DMS114 treated with DMSO at 0.1 percent for 48 hours (cell line): Measurements from ENCODE around the gene PHF20.
"Not testable (repeated sequence)": the region's sequence is repeated elsewhere in the genome, so short reads cannot be mapped to it uniquely, and the experiment has no call there.

Experiments used
- DNase-seq: peaks from one replicate; lab custom pipeline; 2025; ENCODE audit not compliant: unreplicated experiment; lab: John Stamatoyannopoulos, UW

PHF20 gene

DNA sequence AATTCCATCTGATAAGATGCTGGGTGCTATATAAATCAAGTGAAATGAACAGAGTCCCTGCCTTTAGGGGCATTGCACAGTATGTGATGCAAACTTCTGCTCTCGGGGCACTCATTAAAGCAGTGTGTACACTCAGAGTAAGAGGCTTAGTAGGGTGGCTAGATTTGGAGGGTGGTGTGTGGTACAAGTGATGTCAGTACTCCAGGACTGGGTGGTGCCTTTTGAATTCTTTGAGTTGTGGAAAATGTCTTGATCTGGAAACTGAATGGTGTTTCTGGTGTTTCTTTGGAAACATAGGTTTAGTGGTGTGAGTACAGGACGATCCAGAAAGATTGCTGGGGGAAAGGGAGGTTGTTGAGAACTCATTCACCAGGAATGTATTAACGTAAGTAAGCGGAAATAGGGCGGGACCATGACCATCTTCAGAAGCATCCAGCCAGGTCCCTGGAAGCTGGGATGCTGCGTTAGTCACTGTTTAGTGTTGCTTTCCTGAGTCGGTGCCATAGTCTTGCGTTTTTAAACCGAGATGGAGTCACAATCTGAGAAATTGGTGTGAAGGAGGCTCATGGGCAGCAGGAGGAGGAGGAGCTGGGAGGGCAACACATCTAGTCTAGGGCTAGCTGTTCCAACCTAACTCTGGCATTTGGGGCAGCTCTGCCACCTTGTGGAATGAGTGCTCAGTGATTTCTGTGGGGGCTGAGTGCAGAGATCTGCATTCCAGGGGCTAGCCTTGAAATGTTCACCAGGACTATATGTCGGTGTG is 112.1 kb downstream of the PHF20 start:
- peak; percentile 51 for DNase-seq

DNA sequence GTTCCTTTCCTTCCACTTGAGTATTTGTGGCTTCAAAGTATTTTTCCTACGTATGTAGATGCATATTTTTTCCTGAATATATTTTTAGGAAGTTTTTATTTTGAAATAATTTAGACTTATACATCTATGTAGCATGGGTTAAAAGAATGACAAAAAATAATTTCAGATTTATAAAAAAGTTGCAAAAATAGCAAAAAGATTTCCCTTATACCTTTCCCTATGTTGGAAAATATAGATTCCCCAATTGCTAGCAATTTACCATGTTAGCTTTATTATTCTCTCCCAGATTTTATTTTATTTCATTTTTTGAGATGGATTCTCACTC is 112.7 kb downstream of the PHF20 start:
- DNase-seq: no peak

DNA sequence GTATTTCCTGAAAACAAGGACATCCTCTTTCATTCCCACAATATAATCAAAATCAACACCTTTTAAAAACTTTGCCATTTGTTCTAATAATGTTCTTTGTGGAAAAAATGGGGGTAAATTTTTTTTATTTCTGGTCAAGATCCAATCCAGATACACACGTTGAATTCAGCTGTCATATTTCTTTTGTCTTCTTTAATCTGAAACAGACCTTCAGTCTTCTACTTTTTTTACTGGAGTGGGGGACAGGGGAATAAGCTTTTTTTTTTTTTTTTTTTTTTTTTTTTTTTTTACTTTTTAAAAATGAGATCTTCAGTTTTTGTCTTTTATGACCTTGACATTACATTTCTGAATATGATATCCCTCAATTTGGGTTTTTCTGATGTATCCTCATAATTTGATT is 113.4 kb downstream of the PHF20 start:
- no peak for DNase-seq

DNA sequence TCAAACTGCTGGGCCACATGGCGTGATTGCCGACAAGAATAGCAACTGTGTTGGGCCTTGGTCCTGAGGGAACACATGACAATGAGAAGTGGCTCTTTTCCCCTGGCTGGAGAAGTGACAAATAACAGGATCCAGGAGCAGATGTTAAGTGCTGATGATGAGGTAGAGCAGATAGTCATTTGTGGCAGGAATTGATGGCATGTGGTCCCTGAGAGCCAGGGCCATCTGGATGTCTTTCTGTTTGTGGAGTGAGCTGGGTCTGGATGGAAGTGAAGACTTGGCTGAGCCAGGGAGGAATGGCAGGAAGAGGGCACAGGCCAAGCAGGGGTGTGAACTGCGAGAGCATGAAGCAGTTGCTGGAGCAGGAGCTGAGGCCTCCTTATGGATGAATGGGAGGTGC is 114.7 kb downstream of the PHF20 start:
- no peak for DNase-seq

DNA sequence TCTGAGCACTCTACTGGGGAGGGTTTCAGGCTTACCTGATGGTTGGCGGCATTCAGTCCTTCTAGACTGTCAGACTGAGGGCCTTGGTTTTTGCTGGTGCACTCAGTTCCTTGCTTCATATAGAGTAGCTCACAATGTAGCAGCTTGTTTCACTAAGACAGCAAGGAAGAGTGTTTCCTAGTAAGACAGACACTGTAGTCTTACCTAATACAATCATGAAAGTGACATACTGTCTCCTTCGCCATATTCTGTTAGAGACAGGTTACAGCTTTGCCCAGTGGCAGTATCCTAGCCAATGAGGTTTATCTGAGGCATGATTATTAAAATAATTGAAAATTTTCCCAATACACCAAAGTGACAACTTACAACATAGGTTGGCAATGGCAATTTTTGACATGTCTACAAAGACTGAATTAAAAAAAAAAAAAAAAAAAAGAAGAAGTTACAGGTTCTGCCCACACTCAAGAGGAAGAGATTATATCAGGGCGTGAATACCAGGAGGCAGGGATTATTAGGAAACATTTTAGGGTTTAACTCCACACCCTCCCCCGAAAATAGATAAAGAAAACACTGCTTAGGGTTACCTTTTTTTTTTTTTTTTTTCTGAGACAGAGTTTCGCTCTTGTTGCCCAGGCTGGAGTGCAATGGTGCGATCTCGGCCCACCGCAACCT is 115.7 kb downstream of the PHF20 start:
- no peak for DNase-seq

DNA sequence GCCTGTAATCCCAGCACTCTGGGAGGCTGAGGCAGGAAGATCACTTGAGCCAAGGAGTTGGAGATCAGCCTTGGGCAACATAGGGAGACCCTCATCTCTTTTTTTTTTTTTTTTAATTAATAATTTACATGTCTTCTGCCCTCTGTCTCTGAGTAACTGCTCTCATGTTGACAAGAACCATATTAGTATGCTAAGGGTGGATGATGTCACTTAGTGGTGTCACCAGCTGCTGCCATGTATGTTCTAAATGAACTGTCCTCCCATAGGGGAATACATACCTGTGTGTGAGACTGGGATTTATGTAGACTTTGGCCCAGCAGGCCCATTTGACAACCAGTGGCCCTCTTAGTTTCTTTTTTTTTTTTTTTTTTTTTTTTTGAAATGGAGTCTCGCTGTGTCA is 116.8 kb downstream of the PHF20 start:
- DNase-seq: no peak

DNA sequence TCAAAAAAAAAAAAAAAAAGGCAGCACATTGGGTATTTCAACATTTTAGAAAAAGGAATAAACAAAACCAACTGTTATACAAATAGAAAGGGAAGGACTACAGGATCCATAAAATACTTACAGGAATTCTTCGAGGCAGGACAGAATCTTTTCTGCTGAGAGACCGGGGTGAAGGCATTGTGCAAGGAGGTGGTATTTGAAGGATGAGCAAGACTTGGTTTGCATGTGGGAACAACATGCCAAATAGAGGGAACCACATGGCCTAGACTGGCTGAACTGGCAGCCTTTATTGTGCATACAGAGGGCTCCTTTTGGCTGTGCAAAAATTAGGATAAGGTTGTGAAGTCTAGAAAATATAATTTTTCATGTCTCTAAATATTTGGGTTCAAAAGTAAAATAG is 119.6 kb downstream of the PHF20 start:
- DNase-seq: no peak

DNA sequence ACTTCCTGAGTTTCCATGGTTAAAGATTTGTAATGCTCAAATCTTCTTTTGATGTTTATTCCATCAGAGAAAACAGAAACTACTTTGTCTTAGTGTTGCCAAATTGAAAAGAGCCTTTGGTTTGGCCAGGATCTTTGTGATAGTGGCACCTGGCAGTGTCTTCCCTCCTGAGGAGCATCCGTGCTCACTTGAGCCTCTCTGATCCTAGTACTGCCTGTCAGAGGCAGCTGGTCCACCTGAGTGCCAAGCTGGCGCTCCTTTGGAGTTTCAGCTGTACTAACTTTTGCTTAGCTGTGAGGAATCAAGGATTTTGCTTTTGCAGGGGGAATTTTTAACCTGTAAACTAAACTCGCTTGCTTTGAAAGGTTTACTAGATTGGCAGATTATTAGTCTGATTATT is 121.1 kb downstream of the PHF20 start:
- no peak for DNase-seq

DNA sequence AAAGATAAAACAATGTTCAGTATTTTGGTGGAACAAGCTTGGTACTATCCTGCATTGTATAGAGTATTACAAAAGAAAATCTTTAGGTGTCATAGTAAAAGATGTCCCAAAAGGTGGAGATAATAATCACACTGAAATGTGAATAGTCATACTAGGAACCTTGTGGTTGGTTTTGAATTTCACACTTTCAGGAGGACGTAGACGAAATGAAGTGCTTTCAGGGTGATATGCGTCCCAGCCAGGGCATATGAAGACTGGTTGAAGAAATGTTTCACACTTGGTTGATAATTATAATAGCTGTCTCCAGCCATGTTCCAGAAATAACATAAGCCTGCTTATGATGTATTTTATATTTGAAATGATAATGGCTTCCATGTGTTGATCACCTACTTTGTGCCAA is 122.1 kb downstream of the PHF20 start:
- DNase-seq: no peak

DNA sequence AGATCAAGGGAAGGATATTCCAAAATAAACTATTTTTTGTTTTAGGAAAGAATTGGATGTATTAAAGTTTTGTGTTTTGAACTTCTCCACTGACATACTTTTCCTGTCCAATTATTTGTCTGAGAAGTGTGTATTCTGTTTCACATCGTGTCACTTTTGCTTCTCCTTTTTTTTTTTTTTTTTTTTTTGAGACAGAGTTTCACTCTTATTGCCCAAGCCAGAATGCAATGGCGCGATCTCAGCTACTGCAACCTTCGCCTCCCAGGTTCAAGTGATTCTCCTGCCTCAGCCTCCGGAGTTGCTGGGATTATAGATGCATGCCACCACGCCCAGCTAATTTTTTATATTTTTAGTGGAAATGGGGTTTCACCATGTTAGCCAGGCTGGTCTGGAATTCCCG is 123.7 kb downstream of the PHF20 start:
- DNase-seq: not testable (repeated sequence)

DNA sequence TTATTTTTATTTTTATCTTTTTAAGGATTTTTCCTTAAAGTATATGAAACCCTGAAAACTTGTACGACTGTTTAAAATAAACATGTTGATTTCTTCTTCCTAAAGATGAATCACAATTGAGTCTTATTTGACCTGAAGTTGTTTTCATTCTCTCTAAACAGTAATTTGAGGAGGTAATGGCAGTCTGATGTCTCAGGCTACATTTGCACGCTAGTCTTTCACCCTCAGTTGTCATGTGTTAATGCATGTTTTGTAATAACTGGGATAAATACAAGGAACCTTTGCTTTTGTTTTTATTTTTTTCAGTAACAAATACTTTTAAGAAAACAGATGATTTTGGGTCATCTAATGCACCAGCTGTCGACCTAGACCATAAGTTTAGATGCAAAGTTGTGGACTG is 127.2 kb downstream of the PHF20 start:
- no peak for DNase-seq

DNA sequence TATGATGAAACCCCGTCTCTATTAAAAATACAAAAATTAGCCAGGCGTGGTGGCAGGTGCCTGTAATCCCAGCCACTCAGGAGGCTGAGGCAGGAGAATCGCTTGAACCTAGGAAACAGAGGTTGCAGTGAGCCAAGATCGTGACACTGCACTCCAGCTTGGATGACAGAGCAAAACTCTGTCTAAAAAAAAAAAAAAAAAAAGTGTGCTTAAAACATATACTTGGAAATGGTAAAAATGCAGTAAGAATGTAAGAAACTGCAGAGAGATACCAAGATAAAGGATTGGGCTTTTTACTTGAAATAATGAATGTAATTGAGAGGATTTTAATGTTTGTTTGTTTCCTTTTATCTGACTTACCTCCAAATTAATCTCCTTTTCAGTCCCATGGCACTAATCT is 129.4 kb downstream of the PHF20 start:
- DNase-seq: not testable (repeated sequence)

DNA sequence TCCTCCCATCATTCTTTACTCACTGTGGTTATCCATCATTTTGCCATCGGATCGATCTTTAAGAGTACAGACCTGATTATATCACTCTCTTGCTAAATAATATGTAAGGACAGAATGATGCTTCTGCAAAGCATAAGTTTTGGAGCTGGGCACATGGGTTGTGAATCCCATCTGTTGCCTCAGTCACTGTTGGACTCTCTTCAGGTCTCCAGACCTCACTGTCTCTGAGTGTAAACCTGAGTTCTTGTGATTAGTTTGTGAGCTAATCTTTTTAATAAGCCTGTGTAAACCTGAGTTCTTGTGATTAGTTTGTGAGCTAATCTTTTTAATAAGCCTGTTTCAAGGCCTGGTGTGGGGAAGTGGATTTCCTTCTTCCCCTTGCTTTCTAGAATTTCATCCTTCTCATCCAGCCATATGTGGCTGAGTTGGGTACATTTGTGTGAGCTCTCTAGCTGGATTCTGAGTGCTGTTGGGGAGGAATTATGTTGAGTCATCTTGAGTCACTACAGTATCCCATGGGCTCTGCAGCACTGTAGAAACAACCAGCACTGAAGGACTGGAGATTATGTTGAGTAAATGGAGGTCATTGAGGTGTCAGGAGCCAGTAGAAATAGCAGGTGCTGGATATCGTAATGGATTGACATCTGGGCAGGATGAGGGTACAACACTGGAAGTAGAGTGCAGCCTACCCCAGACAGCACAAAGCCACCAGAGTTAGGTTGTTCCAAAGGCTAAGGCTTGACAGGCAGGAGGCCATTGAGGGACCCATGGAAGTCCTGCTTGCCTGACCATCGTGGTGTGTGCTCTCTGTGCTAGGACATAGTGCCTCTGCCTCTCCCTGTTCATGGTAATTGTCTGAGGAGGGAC is 130.1 kb downstream of the PHF20 start:
- DNase-seq: no peak

DNA sequence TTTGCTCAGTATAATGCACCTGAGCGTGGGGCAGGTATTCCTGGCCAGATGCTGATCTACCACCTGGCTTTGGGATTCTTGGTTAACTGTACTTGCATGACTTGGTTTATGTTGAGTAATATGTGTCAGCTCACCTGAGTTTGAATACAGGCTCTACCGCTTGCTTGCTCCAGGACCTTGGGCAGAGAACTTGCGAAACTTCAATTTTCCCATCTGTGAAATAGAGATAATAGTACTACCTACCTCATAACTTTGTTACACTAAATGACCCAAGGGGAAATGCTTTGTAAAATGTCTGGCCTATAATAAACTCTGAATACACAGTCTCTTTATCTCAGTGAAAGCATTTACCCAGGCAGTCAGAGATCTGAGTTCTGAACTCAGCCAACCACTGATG is 130.7 kb downstream of the PHF20 start:
- DNase-seq: no peak

DNA sequence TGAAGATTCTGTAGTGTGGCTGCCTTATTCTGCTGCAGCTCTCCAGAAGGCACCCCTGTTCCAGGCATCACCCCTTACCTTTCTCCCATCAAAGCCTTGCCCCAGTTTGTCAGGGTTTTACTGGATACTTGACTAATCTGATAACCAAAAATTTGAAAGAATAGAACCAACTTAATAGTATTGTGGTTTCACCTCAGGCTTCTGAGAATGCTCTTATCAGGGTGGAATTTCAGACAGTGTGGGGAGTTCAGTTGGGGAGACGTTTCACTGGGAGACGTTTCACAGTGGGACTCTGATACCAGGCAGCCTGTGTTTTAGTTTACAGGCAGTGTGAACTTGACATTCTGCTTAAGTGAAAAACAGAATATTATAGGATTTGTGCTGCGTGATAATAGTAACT is 132.0 kb downstream of the PHF20 start:
- DNase-seq: no peak

DNA sequence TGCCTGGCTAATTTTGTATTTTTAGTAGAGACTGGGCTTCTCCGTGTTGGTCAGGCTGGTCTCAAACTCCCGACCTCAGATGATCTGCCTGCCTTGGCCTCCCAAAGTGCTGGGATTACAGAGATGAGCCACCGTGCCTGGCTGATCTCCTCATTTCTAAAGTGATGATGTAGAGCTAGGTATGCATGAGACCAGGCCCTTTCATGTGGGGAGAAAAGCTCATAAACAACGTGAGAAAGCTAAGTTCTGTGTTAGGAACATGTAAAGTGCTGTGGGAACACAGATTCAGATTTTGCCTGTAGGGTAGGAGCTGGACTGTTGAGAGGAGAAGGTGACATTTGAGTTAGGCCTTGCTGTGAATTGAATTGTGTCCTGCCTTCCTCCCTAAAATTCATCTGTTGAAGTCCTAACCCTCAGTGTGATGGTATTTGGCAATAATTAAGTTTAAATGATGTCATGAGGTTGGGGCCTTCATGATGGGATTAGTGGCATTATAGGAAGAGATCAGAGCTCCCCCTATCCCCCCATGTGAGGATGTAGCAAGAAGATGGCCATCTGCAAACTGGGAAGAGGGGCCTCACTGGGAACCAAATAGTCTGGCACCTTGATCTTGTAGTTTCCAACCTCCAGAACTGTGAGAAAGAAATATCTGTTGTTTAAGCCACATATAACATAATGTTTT is 133.3 kb downstream of the PHF20 start:
- no peak for DNase-seq

DNA sequence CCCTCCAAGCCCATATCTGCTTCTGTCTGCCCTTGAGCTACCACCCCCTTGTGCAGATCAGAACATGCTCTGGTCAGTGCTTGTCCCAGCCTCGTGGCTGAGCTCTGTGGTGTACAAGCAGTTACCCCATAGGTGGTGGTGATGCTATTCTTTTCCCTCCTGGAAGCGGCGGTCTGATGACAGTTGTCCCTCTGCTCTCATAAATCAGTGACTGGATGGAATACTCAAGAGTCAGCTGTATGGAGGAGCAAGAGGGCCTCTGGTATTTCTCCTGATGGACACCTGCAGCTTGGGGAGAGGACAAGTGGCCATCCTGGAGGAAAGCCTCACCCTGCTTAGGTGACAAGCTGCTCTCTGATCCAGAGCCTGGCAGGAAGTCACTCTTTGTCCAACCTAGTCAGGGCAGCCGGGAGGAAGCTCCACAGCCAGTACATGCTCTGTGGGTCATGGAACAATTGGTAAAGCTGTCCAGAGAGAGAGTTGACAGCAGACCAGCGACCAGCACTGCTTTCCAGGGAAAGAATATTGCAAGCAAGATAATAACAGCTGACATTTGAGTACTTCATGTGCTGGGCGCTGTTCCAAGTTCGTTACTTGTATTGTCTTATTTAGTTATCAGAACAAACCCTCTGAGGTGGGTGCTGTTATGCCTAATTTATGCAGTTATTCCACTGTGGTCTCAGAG is 135.3 kb downstream of the PHF20 start:
- DNase-seq: no peak

DNA sequence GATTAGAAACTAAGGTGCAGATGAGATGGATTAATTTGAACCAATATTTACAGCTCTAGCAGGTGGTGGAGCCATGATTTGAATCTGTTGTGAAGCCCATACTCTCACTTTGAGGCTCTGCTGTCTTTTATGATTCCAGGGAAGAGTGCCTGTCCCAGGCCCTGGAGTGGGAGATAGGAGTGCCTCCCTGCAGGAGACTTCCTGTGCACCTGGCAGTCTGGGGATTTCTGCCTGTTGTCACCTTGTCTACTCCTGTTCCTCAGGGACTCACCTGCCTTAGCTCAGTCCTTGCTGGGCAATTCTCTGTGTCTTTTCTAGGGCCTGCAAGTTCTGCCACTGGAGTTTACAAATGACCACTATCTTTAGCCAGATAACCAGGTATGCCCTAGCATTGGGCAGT is 136.2 kb downstream of the PHF20 start:
- no peak for DNase-seq

DNA sequence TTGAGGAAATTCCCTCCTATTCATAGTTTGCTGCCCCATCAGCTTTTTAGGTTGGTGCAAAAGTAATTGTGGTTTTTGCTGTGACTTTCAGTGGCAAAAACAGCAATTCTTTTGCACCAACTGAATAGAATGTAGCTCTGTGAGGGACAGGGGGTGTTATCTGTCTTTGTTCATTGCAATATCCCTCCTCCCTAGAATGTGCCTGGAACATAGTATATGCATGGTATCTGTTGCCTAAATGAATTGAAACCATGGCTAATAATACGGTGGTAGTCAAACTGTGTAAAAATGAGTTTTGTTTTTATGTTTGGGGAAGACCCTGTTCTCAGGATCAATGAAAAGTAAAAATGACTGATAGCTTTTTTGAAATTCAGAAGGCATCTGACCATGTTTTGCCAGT is 137.4 kb downstream of the PHF20 start:
- no peak for DNase-seq

DNA sequence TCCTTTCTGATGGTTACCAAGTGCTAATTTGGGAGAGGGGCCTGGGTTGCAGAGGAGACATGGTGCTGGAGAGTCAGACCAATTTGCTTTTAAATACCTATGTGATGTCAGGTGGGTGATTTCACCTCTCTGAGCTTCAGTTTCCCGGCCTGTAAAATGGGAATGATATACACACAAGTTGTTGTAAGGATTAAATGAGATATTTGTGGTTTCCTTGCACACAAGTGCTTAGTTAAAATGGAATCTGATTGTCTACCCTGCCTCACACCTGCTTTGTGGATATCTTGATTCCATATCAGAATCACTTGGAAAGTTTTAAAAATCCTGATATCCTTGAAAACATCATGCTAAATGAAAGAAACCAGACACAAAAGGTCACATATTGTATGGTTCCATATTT is 138.0 kb downstream of the PHF20 start:
- no peak for DNase-seq

DNA sequence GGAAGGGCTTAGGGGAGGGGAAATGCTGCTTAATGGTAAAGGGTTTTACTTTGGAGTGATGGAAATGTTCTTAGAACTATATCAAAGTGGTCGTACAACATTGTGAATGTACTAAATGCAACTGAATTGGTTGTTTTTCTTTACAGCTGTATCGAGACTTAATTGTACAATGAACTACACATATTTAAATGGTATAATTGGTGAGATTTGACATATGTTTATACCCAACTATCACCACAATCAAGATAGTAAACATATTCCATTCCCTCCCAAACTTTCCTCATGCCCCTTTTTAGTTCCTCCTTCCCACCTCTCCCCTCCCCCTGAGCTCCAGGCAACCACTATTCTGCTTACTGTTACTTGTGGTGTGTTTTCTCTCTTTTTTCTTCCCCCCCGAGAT is 138.4 kb downstream of the PHF20 start:
- DNase-seq: no peak
